HL-60 (cell line): Measurements from ENCODE around the gene DIAPH3.

Source experiments
- DNase-seq, 2 experiments: peaks; one replicate each; pipeline ENCODE4 v3.0.0-alpha.2; 2010 to 2020; ENCODE audit warnings: low read depth in 1 of 2, low spot score in 1 of 2
- H3K27ac ChIP-seq: fragments of 250-450 bp; sonication (Bioruptor Pico); replicated peaks from 2 replicates; pipeline ENCODE4 v1.5.1; 2020; ENCODE audit warnings: mild to moderate bottlenecking, moderate library complexity
- H3K27me3 ChIP-seq: fragments of 250-450 bp; sonication (Bioruptor Pico); 2 replicates; pipeline ENCODE4 v1.5.1; 2021; ENCODE audit warnings: mild to moderate bottlenecking, moderate library complexity; ENCODE audit not compliant: insufficient read depth, poor library complexity, severe bottlenecking
- H3K4me3 ChIP-seq: replicated peaks from 2 replicates; pipeline ENCODE4 v1.5.1; 2011; ENCODE audit warnings: mild to moderate bottlenecking, control low read depth, low read length; ENCODE audit not compliant: insufficient read depth
- CTCF ChIP-seq: IDR thresholded peaks from one replicate; pipeline ENCODE4 v1.5.1; 2011; ENCODE audit warnings: low read length, control low read depth, inconsistent platforms; ENCODE audit not compliant: insufficient read depth
- GABPA ChIP-seq: IDR thresholded peaks from 2 replicates; pipeline ENCODE4 v1.6.1; 2012; ENCODE audit warnings: low read depth
- POLR2AphosphoS5 ChIP-seq: IDR thresholded peaks from 2 replicates; pipeline ENCODE4 v1.6.1; 2012; ENCODE audit warnings: low read depth
- REST ChIP-seq: IDR thresholded peaks from 2 replicates; pipeline ENCODE4 v1.6.1; 2012; ENCODE audit warnings: low read depth; ENCODE audit not compliant: insufficient replicate concordance
- SPI1 ChIP-seq: IDR thresholded peaks from 2 replicates; pipeline ENCODE4 v1.6.1; 2012; ENCODE audit warnings: low read depth, mild to moderate bottlenecking, borderline replicate concordance

The DIAPH3 gene

DNA sequence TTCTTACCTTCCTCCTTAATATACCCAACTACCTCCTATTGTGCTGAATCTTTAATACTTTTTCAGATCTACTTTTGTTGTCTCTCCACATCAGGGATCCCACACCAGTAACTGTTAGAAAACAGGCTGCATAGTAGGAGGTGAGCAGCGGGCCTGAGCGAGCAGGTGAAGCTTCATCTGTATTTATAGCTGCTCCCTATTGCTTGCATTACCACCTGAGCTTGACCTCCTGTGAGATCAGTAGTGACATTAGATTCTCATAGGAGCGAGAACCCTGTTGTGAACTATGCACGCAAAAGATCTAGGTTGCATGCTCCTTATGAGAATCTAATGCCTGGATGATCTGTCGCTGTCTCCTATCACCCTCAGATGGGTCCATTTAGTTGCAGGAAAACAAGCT, 279.8 kb downstream of the DIAPH3 start:
- TF ChIP-seq REST, result no peak
- TF ChIP-seq GABPA, result no peak
- TF ChIP-seq SPI1, result no peak
- no peak for TF ChIP-seq CTCF
- TF ChIP-seq POLR2AphosphoS5, result no peak
- Histone ChIP-seq H3K27me3 (no peaks in the 10 kb centered on the region), H3K27ac (no peak overlapping the region), H3K4me3 (no peak overlapping the region)
- no peak for DNase-seq

GRCh38 chr13:59880468-59880867, 283.3 kb downstream of the DIAPH3 start:
- DNase-seq, result no peak
- H3K4me3 ChIP-seq, result no peak overlapping the region
- H3K27ac ChIP-seq, result no peak overlapping the region
- no peaks in the 10 kb centered on the region for H3K27me3 ChIP-seq
- no peak for TF ChIP-seq SPI1
- TF ChIP-seq CTCF, result no peak
- TF ChIP-seq GABPA, result no peak
- no peak for TF ChIP-seq POLR2AphosphoS5
- TF ChIP-seq REST, result no peak

DNA sequence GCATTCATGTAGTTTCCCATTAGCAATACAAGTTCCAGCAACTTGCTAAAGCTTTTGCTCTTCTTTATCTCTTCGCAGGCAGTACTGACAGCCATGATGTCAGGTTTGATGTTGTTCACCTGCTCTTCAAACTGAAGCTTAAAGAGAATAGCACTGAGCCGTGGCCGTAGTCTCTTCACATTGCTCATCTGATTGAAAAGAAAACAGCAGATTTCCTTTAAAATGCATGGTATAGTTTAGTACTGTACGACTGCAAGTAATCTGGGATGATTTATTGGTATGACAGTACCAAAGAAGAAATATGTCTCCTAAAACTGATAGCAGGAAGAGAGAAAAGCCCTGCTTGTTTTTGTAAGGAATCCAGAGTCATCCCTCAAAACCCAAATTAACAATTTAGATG, 284.4 kb downstream of the DIAPH3 start:
- DNase-seq, result no peak
- H3K27me3 ChIP-seq, result no peaks in the 10 kb centered on the region
- H3K4me3 ChIP-seq, result no peak overlapping the region
- H3K27ac ChIP-seq, result no peak overlapping the region
- no peak for TF ChIP-seq GABPA
- no peak for TF ChIP-seq CTCF
- TF ChIP-seq REST, result no peak
- TF ChIP-seq POLR2AphosphoS5, result no peak
- TF ChIP-seq SPI1, result no peak
